HepG2 (cell line): ENCODE measurements around the gene QRICH2. TPM values are rescaled to one million over a fixed set of nuclear protein-coding genes. Genes with fewer than 3 reads are reported as not detected.

Source experiments
- BRD4 ChIP-seq: sonication (generic); formaldehyde crosslinking; IDR thresholded peaks from 2 replicates; pipeline ENCODE4 v1.4.0; 2020; ENCODE audit warnings: missing genetic modification reagents
- DMAP1 ChIP-seq: IDR thresholded peaks from 2 replicates; pipeline ENCODE4 v1.6.1; 2016
- FIP1L1 ChIP-seq: fragments of 200-400 bp; formaldehyde crosslinking; IDR thresholded peaks from 2 replicates; pipeline ENCODE4 v1.6.1; 2018; ENCODE audit warnings: low read depth, mild to moderate bottlenecking, low read length, moderate library complexity, borderline replicate concordance; ENCODE audit not compliant: insufficient read depth
- FOXK1 ChIP-seq: sonication (generic); formaldehyde crosslinking; IDR thresholded peaks from 2 replicates; pipeline ENCODE4 v1.4.0; 2020; ENCODE audit warnings: low read depth, missing genetic modification reagents, borderline replicate concordance
- FOXP4 ChIP-seq: sonication (generic); formaldehyde crosslinking; IDR thresholded peaks from 2 replicates; pipeline ENCODE4 v1.4.0; 2020; ENCODE audit warnings: missing genetic modification reagents
- HOXA7 ChIP-seq: sonication (generic); formaldehyde crosslinking; IDR thresholded peaks from 2 replicates; pipeline ENCODE4 v1.8.1; 2022; ENCODE audit warnings: mild to moderate bottlenecking, missing genetic modification reagents, moderate library complexity
- NFIC ChIP-seq: IDR thresholded peaks from 2 replicates; pipeline ENCODE4 v1.6.1; 2012; ENCODE audit warnings: mild to moderate bottlenecking, low read length, inconsistent platforms
- SALL1 ChIP-seq: sonication (generic); formaldehyde crosslinking; IDR thresholded peaks from 2 replicates; pipeline ENCODE4 v1.8.0; 2022; ENCODE audit warnings: mild to moderate bottlenecking, missing genetic modification reagents
- SSRP1 ChIP-seq: IDR thresholded peaks from 2 replicates; pipeline ENCODE4 v1.6.1; 2016; ENCODE audit warnings: control low read depth
- TBL1XR1 ChIP-seq: fragments of 150-350 bp; IDR thresholded peaks from 2 replicates; pipeline ENCODE4 v1.6.1; 2014; ENCODE audit warnings: borderline replicate concordance, low read length; ENCODE audit not compliant: partially characterized antibody
- TEAD2 ChIP-seq: sonication (generic); formaldehyde crosslinking; IDR thresholded peaks from 2 replicates; pipeline ENCODE4 v1.9.0; 2021; ENCODE audit warnings: missing genetic modification reagents
- ZFP37 ChIP-seq: sonication (generic); formaldehyde crosslinking; IDR thresholded peaks from 2 replicates; pipeline ENCODE4 v1.4.0; 2020; ENCODE audit warnings: missing genetic modification reagents, borderline replicate concordance
- ZNF337 ChIP-seq: sonication (generic); formaldehyde crosslinking; IDR thresholded peaks from 2 replicates; pipeline ENCODE4 v1.5.1; 2020; ENCODE audit warnings: missing genetic modification reagents, low read depth, mild to moderate bottlenecking, borderline replicate concordance
- ZNF468 ChIP-seq: sonication (generic); formaldehyde crosslinking; IDR thresholded peaks from 2 replicates; pipeline ENCODE4 v1.8.0; 2022; ENCODE audit warnings: mild to moderate bottlenecking, moderate library complexity, missing genetic modification reagents
- ZNF644 ChIP-seq: IDR thresholded peaks from 2 replicates; pipeline ENCODE4 v1.6.1; 2016; ENCODE audit warnings: low read depth
- ZNF7 ChIP-seq: IDR thresholded peaks from 2 replicates; pipeline ENCODE4 v1.6.1; 2016; ENCODE audit warnings: missing biosample characterization, missing genetic modification reagents
- polyA plus RNA-seq, 8 experiments: library from polyadenylated mRNA; depleted of rRNA in 3 of 8; stranded (reverse) in 7 of 8; unstranded in 1 of 8; fragments of >200 nt; fragmentation: Illumina TruSeq in 4 of 8; extraction: Trizol in 4 of 8; gene quantifications; 2 replicates each; pipeline versions ENCODE4 v1.2.1 to v1.2.3, GENCODE V29; 2011 to 2016; ENCODE audit warnings: low read depth in 4 of 8, missing spikeins in 1 of 8, mixed read lengths in 1 of 8; ENCODE audit not compliant: insufficient read depth in 1 of 8
- total RNA-seq, 5 experiments: library from RNA; depleted of rRNA; stranded (reverse); fragments of >200 nt; fragmentation: Illumina TruSeq; extraction: Trizol; gene quantifications; 2 replicates each; pipeline ENCODE4 v1.2.3, GENCODE V29; 2016; ENCODE audit warnings: low read depth in 1 of 5
- TF ChIP-seq, protein P1 (sequence below): sonication (generic); formaldehyde crosslinking; conservative IDR thresholded peaks from 2 replicates; pipeline ENCODE4 v1.8.1; 2023; ENCODE audit warnings: missing genetic modification reagents
- TF ChIP-seq, protein P2 (sequence below): sonication (generic); formaldehyde crosslinking; IDR thresholded peaks from 2 replicates; pipeline ENCODE4 v1.9.0; 2022; ENCODE audit warnings: missing genetic modification reagents, mild to moderate bottlenecking, borderline replicate concordance
- TF ChIP-seq, protein P3 (sequence below): sonication (generic); formaldehyde crosslinking; IDR thresholded peaks from 2 replicates; pipeline ENCODE4 v1.4.0; 2020; ENCODE audit warnings: missing genetic modification reagents, borderline replicate concordance

Gene QRICH2
- total and polyA plus RNA-seq, 2 of the 13 experiments (the other 11 are each of a cell fraction or from before 2014, with no cell fraction given): 3.7 to 5.7 TPM

- TF ChIP-seq, protein P1, sequence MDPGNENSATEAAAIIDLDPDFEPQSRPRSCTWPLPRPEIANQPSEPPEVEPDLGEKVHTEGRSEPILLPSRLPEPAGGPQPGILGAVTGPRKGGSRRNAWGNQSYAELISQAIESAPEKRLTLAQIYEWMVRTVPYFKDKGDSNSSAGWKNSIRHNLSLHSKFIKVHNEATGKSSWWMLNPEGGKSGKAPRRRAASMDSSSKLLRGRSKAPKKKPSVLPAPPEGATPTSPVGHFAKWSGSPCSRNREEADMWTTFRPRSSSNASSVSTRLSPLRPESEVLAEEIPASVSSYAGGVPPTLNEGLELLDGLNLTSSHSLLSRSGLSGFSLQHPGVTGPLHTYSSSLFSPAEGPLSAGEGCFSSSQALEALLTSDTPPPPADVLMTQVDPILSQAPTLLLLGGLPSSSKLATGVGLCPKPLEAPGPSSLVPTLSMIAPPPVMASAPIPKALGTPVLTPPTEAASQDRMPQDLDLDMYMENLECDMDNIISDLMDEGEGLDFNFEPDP (CRISPR knock-in tag): 0 out of 2 replicates have a peak, but pooled peaks have one; percentile 54
- TF ChIP-seq DMAP1 (peak; percentile 43; the same call in 1 of the 2 replicates), NFIC (peak; percentile 58; the same call in 1 of the 2 replicates), SSRP1 (CRISPR knock-in tag) (peak; percentile 79), FIP1L1 (no peak), ZNF7 (CRISPR knock-in tag) (no peak; the same call in 1 of the 2 replicates), TEAD2 (no peak), ZNF644 (CRISPR knock-in tag) (peak; percentile 92), HOXA7 (CRISPR knock-in tag) (no peak), FOXK1 (peak; percentile 85), ZNF337 (CRISPR knock-in tag) (no peak), SALL1 (CRISPR knock-in tag) (peak; percentile 96), FOXP4 (peak; percentile 87), BRD4 (CRISPR knock-in tag) (no peak), ZFP37 (CRISPR knock-in tag) (no peak), ZNF468 (CRISPR knock-in tag) (no peak), TBL1XR1 (no peak)
- TF ChIP-seq, protein P2, sequence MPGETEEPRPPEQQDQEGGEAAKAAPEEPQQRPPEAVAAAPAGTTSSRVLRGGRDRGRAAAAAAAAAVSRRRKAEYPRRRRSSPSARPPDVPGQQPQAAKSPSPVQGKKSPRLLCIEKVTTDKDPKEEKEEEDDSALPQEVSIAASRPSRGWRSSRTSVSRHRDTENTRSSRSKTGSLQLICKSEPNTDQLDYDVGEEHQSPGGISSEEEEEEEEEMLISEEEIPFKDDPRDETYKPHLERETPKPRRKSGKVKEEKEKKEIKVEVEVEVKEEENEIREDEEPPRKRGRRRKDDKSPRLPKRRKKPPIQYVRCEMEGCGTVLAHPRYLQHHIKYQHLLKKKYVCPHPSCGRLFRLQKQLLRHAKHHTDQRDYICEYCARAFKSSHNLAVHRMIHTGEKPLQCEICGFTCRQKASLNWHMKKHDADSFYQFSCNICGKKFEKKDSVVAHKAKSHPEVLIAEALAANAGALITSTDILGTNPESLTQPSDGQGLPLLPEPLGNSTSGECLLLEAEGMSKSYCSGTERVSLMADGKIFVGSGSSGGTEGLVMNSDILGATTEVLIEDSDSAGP: no peak; the same call in 1 of the 2 replicates
- TF ChIP-seq, protein P3, sequence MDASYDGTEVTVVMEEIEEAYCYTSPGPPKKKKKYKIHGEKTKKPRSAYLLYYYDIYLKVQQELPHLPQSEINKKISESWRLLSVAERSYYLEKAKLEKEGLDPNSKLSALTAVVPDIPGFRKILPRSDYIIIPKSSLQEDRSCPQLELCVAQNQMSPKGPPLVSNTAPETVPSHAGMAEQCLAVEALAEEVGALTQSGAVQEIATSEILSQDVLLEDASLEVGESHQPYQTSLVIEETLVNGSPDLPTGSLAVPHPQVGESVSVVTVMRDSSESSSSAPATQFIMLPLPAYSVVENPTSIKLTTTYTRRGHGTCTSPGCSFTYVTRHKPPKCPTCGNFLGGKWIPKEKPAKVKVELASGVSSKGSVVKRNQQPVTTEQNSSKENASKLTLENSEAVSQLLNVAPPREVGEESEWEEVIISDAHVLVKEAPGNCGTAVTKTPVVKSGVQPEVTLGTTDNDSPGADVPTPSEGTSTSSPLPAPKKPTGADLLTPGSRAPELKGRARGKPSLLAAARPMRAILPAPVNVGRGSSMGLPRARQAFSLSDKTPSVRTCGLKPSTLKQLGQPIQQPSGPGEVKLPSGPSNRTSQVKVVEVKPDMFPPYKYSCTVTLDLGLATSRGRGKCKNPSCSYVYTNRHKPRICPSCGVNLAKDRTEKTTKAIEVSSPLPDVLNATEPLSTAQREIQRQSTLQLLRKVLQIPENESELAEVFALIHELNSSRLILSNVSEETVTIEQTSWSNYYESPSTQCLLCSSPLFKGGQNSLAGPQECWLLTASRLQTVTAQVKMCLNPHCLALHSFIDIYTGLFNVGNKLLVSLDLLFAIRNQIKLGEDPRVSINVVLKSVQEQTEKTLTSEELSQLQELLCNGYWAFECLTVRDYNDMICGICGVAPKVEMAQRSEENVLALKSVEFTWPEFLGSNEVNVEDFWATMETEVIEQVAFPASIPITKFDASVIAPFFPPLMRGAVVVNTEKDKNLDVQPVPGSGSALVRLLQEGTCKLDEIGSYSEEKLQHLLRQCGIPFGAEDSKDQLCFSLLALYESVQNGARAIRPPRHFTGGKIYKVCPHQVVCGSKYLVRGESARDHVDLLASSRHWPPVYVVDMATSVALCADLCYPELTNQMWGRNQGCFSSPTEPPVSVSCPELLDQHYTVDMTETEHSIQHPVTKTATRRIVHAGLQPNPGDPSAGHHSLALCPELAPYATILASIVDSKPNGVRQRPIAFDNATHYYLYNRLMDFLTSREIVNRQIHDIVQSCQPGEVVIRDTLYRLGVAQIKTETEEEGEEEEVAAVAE (CRISPR knock-in tag): peak; percentile 77
Observed at GRCh38 chr17:76252040-76252954, 55.8 kb downstream of the QRICH2 start (continued).
